Left lung (tissue), 10 donors: Measurements from ENCODE around the gene HGS. TPM values are rescaled to one million over a fixed set of nuclear protein-coding genes. Genes with fewer than 3 reads are reported as not detected.

Experiments
- ATAC-seq: fragments of 200-7000 bp; cut with Tn5 transposase; one replicate; pipeline ENCODE4 v1.9.1; 2020; ENCODE audit warnings: moderate library complexity
- DNase-seq, 4 donors: peaks; one replicate each; pipeline ENCODE4 v3.0.0-alpha.2; 2013 to 2020
- H3K27ac ChIP-seq, 2 donors: fragments of 200-600 bp; sonication (generic) in 1 of 2; one replicate each; pipeline versions ENCODE4 v1.5.0 to v1.8.0; 2020 to 2021
- H3K27me3 ChIP-seq, 2 donors: fragments of 200-600 bp; sonication (generic) in 1 of 2; one replicate each; pipeline versions ENCODE4 v1.5.0 to v1.8.0; 2020 to 2021
- H3K36me3 ChIP-seq, 2 donors: fragments of 200-600 bp; sonication (generic) in 1 of 2; one replicate each; pipeline versions ENCODE4 v1.5.0 to v1.8.0; 2020 to 2021
- H3K4me1 ChIP-seq, 2 donors: fragments of 200-600 bp; one replicate each; pipeline ENCODE4 v1.8.0; 2021
- H3K4me3 ChIP-seq, 2 donors: fragments of 200-600 bp; sonication (generic) in 1 of 2; one replicate each; pipeline versions ENCODE4 v1.5.0 to v1.8.0; 2020 to 2021; ENCODE audit warnings: mild to moderate bottlenecking in 1 of 2
- H3K9me3 ChIP-seq, 2 donors: fragments of 200-600 bp; sonication (generic) in 1 of 2; one replicate each; pipeline versions ENCODE4 v1.5.0 to v1.8.0; 2020 to 2021
- intact Hi-C, 2 donors: fragments of 100-400 bp; cut with DNase I; formaldehyde crosslinking; loops; one replicate each; pipeline versions ENCODE4 v1.11.2 to v1.14.2; 2022
- polyA plus RNA-seq, 6 donors: library from polyadenylated mRNA; unstranded; fragments of 120-200 nt; gene quantifications; one replicate each; pipeline ENCODE4 v1.2.1, GENCODE V29; 2013; ENCODE audit not compliant: insufficient read length in 6 of 6
- total RNA-seq, 2 donors: library from RNA; stranded (reverse); fragmentation: NEBNext Ultra II Directional; extraction: Animal tissue kit (Norgen Biotek cat#: 25700); gene quantifications; one replicate each; pipeline ENCODE4 v1.2.1, GENCODE V29; 2021
- TF ChIP-seq, protein P1 (sequence below), 2 donors: fragments of 200-600 bp; sonication (generic) in 1 of 2; IDR thresholded peaks; one replicate each; pipeline versions ENCODE4 v1.5.0 to v1.8.0; 2021; ENCODE audit warnings: antibody characterized with exemption in 2 of 2
- donor health status: DM: no; HTN: yes; CAD: no.
- donor health status: DM: no; HTN: no; CAD: no.

The HGS gene
- total and polyA plus RNA-seq, 8 donors = 72.9 to 123 (median 88.2) TPM

DNA sequence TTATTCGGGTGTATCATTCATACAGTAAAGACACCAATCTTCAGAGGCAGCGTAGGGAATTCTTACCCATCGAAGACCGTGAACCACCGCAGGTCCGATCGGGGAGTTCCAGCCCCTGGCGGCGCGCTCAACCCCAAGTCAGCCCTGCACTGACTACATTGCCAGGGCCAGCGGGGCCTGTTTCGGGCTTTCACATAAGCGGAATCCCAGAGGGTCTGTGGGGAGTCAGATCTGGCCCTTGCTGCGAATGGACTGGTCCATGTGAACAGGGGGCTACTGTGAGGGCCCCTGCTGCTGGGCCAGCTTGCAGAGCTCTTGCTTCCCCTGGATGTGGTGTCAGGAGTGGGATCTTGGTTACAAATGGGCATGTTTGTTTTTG, 35.1 kb upstream of the HGS start:
- Histone ChIP-seq H3K4me3 (no peak overlapping the region), H3K36me3 (no peaks in the 10 kb centered on the region), H3K4me1 (peaks cover 0 to 3% of the 10 kb centered on the region in 2 donors), H3K9me3 (no peaks in the 10 kb centered on the region), H3K27me3 (peaks cover 37 to 64% of the 10 kb centered on the region in 2 donors), H3K27ac (no peak overlapping the region)
- intact Hi-C loops = no loop called here
- TF ChIP-seq, protein P1, sequence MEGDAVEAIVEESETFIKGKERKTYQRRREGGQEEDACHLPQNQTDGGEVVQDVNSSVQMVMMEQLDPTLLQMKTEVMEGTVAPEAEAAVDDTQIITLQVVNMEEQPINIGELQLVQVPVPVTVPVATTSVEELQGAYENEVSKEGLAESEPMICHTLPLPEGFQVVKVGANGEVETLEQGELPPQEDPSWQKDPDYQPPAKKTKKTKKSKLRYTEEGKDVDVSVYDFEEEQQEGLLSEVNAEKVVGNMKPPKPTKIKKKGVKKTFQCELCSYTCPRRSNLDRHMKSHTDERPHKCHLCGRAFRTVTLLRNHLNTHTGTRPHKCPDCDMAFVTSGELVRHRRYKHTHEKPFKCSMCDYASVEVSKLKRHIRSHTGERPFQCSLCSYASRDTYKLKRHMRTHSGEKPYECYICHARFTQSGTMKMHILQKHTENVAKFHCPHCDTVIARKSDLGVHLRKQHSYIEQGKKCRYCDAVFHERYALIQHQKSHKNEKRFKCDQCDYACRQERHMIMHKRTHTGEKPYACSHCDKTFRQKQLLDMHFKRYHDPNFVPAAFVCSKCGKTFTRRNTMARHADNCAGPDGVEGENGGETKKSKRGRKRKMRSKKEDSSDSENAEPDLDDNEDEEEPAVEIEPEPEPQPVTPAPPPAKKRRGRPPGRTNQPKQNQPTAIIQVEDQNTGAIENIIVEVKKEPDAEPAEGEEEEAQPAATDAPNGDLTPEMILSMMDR (IDR thresholded peaks at IDR 0.05) = no peak
- ATAC-seq (no peak), DNase-seq (peak in 1 of 4 donors; percentile 57)

DNA sequence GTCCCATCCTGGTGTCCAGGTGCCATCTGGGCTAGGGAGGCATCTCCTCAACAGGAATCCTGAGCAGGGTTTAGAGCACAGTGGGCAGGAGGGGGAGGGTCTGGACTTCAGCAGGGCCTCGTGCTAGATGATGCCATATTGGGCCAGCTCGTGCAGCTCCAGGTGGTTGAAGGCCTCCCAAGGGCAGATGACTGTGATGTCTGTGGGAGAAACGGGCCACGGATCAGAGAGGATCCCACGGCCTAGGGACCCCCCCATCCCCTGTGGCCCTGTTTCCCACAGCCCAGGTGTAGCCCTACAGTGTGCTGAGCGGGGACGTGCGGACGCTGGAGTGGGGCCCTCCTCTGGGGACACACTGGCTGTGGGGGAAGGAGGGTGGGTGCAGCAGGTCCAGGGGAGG, 32.9 kb upstream of the HGS start:
- DNase-seq (peak in 1 of 4 donors; percentile 47), ATAC-seq (no peak)
- Histone ChIP-seq H3K4me3 (no peak overlapping the region), H3K27me3 (peaks cover 37 to 68% of the 10 kb centered on the region in 2 donors), H3K4me1 (peaks cover 0 to 3% of the 10 kb centered on the region in 2 donors), H3K27ac (no peak overlapping the region), H3K9me3 (no peaks in the 10 kb centered on the region), H3K36me3 (no peaks in the 10 kb centered on the region)
- TF ChIP-seq, protein P1 (IDR thresholded peaks at IDR 0.05) = no peak
- intact Hi-C loops = no loop called here

DNA sequence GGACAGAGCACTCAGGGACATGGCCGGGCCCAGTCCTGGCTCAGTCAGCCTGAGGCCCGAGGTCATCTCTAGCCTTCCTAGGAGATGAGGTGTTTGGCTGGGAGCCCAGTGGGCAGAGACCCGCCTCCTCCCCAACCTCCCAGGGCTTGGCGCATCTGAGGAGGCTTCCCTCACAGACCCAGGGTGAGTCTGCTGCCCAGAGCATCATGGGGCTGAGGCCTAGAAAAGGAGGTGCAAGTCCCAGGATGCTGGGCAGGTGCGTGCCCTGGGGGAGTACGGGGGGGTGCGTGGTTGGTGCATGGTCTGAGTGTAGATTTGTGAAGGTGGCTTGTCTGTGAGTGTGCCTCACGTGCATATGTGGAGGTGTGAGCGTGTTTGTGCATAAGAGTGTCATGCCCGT, 32.1 kb upstream of the HGS start:
- ATAC-seq (no peak), DNase-seq (peak in 1 of 4 donors; percentile 53)
- H3K36me3 ChIP-seq = no peaks in the 10 kb centered on the region
- H3K27ac ChIP-seq = no peak overlapping the region
- no peak overlapping the region for H3K4me3 ChIP-seq
- intact Hi-C loops = no loop called here
- no peaks in the 10 kb centered on the region for H3K9me3 ChIP-seq
- H3K4me1 ChIP-seq = peaks cover 0 to 3% of the 10 kb centered on the region in 2 donors
- H3K27me3 ChIP-seq = peaks cover 36 to 66% of the 10 kb centered on the region in 2 donors
- TF ChIP-seq, protein P1 (IDR thresholded peaks at IDR 0.05) = no peak

DNA sequence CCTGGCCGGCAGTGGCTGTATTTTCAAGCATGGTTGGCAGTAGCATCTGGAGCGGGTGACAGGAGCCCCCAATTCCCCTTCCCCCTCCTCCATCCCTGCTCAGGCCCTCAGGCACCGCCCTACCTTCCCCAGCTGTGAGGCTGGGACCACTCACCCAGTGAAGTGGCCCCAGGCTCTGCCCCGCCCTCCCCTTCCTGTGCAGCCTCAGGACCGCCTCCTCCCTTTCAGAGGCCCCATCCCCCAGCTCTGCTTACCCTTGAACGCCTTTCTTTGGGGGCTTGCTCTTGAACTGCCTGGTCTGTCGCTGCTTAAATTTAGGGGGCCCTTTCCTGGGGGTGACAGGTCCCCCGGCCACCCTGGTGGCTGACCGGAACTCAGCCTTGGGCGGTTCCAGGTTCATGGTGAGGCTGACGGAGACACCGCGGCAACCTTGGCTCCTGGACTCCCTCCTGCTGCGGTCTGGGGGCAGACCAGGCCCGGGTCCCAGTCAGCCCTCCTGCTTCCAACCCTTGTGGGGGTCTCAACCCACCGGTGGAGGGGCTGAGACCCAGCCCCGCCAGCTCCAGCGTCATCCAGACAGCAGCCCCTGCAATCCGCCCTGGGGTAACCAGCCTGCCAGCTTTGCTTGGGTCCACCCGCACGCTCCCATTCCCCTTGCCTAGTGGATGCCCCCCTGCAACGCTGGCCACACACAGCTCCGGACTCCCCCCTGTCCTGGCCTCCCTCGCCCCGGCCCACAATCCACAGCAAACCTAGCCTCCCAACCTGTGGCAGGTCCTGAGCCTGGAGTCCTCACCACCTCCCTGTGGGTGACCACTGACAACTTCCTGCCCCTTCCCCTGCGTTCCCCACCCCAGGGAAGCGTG, 30.7 kb upstream of the HGS start:
- Histone ChIP-seq H3K36me3 (no peaks in the 10 kb centered on the region), H3K4me1 (peaks cover 0 to 6% of the 10 kb centered on the region in 2 donors), H3K4me3 (peak overlapping the region in 1 of 2 donors; percentile 26), H3K27ac (no peak overlapping the region), H3K27me3 (peaks cover 22 to 52% of the 10 kb centered on the region in 2 donors), H3K9me3 (no peaks in the 10 kb centered on the region)
- peak in 1 of 4 donors; percentile 74 for DNase-seq
- intact Hi-C loops = no loop called here
- TF ChIP-seq, protein P1 (IDR thresholded peaks at IDR 0.05) = no peak
- peak; percentile 19 for ATAC-seq

DNA sequence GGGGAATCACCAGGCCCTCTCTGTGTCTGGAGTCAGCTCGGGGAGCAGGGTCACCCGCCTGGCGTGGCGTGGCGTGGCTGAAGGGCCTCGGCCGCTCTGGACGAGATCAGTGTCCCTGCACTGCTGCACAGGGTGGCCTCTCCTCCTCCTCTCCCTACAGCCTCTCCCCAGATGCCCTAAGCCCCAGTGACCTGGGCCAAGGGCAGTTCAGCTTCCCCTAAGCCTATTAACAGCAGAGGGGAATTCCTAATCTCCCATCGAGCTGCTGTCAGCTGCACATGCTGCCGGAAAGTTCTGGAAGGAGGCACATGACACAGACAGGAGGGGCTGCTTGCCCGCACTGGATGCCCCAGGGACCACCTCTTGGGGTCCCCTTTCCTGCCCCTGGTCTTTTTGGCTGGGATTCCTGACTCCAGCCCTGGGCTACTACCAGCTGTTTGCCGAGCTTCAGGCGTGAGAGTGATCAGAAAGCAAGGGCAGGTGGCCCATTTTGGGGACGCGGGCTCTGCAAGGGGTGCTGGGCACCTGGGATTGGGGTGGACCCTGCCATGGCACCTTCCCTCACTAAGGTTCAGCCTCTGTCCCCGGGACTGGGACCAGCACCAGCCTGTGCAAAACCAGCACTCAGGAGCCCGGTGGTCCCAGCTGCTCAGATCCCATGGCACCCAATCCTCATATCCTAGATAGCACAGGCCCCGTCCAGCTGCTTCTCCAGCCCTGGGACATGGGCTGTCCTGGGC, 28.3 kb upstream of the HGS start:
- H3K9me3 ChIP-seq = no peaks in the 10 kb centered on the region
- intact Hi-C loops = no loop called here
- TF ChIP-seq, protein P1 (IDR thresholded peaks at IDR 0.05) = no peak
- no peaks in the 10 kb centered on the region for H3K36me3 ChIP-seq
- no peak overlapping the region for H3K27ac ChIP-seq
- H3K4me1 ChIP-seq = peaks cover 0 to 6% of the 10 kb centered on the region in 2 donors
- no peak for ATAC-seq
- H3K4me3 ChIP-seq = no peak overlapping the region
- no peak for DNase-seq
- H3K27me3 ChIP-seq = peaks cover 0 to 28% of the 10 kb centered on the region in 2 donors
